ENCODE results near the gene COLEC12.

GRCh38 chr18:489244-490023, 11.1 kb downstream of the COLEC12 start:
- no peak for TF ChIP-seq EZH2 (IDR thresholded peaks at IDR 0.05; ENCODE audit: borderline replicate concordance, low read depth, low read length, severe bottlenecking)
- no peak for TF ChIP-seq CTCF (IDR thresholded peaks at IDR 0.05; ENCODE audit: extremely low read depth in 1 of 2, insufficient read depth in 1 of 2, low read depth in 1 of 2, low read length in 2 of 2)
- no peak for TF ChIP-seq POLR2A (IDR thresholded peaks at IDR 0.05; ENCODE audit: low read depth, low read length)
- no peak for TF ChIP-seq POLR2AphosphoS5 (IDR thresholded peaks at IDR 0.05; ENCODE audit: insufficient read depth, low read depth, low read length)
- no peak for TF ChIP-seq MAX (IDR thresholded peaks at IDR 0.05; ENCODE audit: insufficient read depth, insufficient read length)
- no peak for TF ChIP-seq GATA2 (IDR thresholded peaks at IDR 0.05; ENCODE audit: insufficient read depth, insufficient read length, low read depth, low read length)
